Peyer's patch (tissue), 4 donors: ENCODE results near the gene GPR152.

Experiments
- CTCF ChIP-seq, 6 experiments: fragments of 450-650 bp in 4 of 6; fragments of 200-600 bp in 2 of 6; sonication (generic) in 1 of 6; IDR thresholded peaks; one replicate each; pipeline ENCODE4 v1.5.1; 2017 to 2019; ENCODE audit warnings: antibody characterized with exemption in 6 of 6, mild to moderate bottlenecking in 3 of 6, moderate library complexity in 1 of 6
- POLR2A ChIP-seq, 2 donors: fragments of 450-650 bp; IDR thresholded peaks; one replicate each; pipeline ENCODE4 v1.5.1; 2017; ENCODE audit warnings: antibody characterized with exemption in 2 of 2, mild to moderate bottlenecking in 2 of 2, moderate library complexity in 2 of 2

- TF ChIP-seq CTCF (IDR thresholded peaks at IDR 0.05): no peak
- TF ChIP-seq POLR2A (IDR thresholded peaks at IDR 0.05): no peak
These were observed 42.9 kb upstream of the GPR152 start for GRCh38 chr11:67495234-67496005.
